ENCODE measurements around the gene SOCS4.

DNA sequence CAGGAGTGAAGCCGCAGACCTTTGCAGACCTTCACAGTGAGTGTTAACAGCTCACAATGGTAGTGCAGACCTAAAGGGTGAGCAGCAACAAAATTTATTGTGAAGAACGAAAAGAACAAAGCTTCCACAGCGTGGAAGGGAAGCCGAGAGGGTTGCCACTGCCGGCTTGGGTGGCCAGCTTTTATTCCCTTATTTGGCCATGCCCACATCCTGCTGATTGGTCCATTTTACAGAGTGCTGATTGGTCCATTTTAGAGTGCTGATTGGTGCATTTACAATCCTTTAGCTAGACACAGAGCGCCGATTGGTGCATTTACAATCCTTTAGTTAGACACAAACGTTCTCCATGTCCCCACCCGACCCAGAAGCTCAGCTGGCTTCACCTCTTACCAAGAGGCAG lies 59.9 kb downstream of the SOCS4 start:
- no peak for TF ChIP-seq CREB1 (IDR thresholded peaks at IDR 0.05; ENCODE audit: low read depth)
- no peak for TF ChIP-seq EGR1 (IDR thresholded peaks at IDR 0.05)
- no peak for TF ChIP-seq NFIC (IDR thresholded peaks at IDR 0.05)
- TF ChIP-seq TEAD4 (IDR thresholded peaks at IDR 0.05) = no peak
- TF ChIP-seq TAF1 (IDR thresholded peaks at IDR 0.05; ENCODE audit: low read depth) = no peak

Data from Ishikawa (cell line).